Upper lobe of right lung (tissue), 1 donor: ENCODE measurements around the gene DOCK10. TPM values are rescaled to one million over a fixed set of nuclear protein-coding genes. Genes with fewer than 3 reads are reported as not detected.

Source experiments
- ATAC-seq: fragments of 200-7000 bp; cut with Tn5 transposase; one replicate; pipeline ENCODE4 v1.9.1; 2020; ENCODE audit warnings: mild to moderate bottlenecking, moderate library complexity
- DNase-seq: peaks from one replicate; pipeline ENCODE4 v3.0.0-alpha.2; 2020
- H3K27ac ChIP-seq: fragments of 200-600 bp; one replicate; pipeline ENCODE4 v1.8.0; 2022
- H3K27me3 ChIP-seq: fragments of 200-600 bp; one replicate; pipeline ENCODE4 v1.8.0; 2022; ENCODE audit warnings: mild to moderate bottlenecking
- H3K36me3 ChIP-seq: fragments of 200-600 bp; one replicate; pipeline ENCODE4 v1.8.0; 2022
- H3K4me1 ChIP-seq: fragments of 200-600 bp; one replicate; pipeline ENCODE4 v1.8.0; 2022
- H3K4me3 ChIP-seq: fragments of 200-600 bp; one replicate; pipeline ENCODE4 v1.8.0; 2022; ENCODE audit warnings: mild to moderate bottlenecking
- H3K9me3 ChIP-seq: fragments of 200-600 bp; one replicate; pipeline ENCODE4 v1.8.0; 2022
- CTCF ChIP-seq: fragments of 200-600 bp; IDR thresholded peaks from one replicate; pipeline ENCODE4 v1.8.0; 2022; ENCODE audit warnings: antibody characterized with exemption
- intact Hi-C: fragments of 100-400 bp; cut with DNase I; formaldehyde crosslinking; loops from one replicate; pipeline ENCODE4 v1.11.0; 2022
- total RNA-seq: library from RNA; stranded (reverse); fragmentation: NEBNext Ultra II Directional; extraction: Animal tissue kit (Norgen Biotek cat#: 25700); gene quantifications from one replicate; pipeline ENCODE4 v1.2.1, GENCODE V29; 2021
- donor health status: DM: no; HTN: yes; CAD: no; lungs with severe emphysema.

DOCK10 gene
- total RNA-seq, 1 donor from 2014 or later = 35.8 TPM

GRCh38 chr2:225004597-225004996 is 37.7 kb downstream of the DOCK10 start:
- Histone ChIP-seq H3K36me3 (no peaks in the 10 kb centered on the region), H3K27me3 (no peaks in the 10 kb centered on the region), H3K27ac (no peak overlapping the region), H3K4me3 (no peak overlapping the region), H3K4me1 (peaks cover 4% of the 10 kb centered on the region), H3K9me3 (no peaks in the 10 kb centered on the region)
- DNase-seq (no peak), ATAC-seq (peak; percentile 51)
- TF ChIP-seq CTCF = no peak
- intact Hi-C loops = no loop called here

DNA sequence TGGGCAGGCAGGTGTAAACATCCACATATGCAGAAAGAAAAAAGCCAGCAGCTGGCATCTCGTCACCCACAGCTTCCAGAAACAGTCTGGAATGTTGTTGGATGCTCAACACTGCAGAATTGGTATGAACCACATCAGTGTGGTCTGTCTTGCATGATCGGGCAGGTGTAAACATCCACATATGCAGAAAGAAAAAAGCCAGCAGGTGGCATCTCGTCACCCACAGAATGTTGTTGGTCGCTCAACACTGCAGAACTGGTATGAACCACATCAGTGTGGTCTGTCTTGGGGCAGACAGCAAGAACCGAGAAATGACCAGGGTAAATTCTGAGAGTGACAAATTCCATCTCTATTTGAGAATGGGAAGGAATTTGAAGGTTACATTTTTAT is 39.6 kb downstream of the DOCK10 start:
- Histone ChIP-seq H3K4me3 (no peak overlapping the region), H3K27ac (no peak overlapping the region), H3K4me1 (no peaks in the 10 kb centered on the region), H3K36me3 (no peaks in the 10 kb centered on the region), H3K9me3 (no peaks in the 10 kb centered on the region), H3K27me3 (no peaks in the 10 kb centered on the region)
- intact Hi-C loops = no loop called here
- DNase-seq = no peak
- no peak for TF ChIP-seq CTCF
- peak; percentile 35 for ATAC-seq

GRCh38 chr2:225002039-225002655 is 40.1 kb downstream of the DOCK10 start:
- Histone ChIP-seq H3K9me3 (no peaks in the 10 kb centered on the region), H3K4me3 (no peak overlapping the region), H3K4me1 (no peaks in the 10 kb centered on the region), H3K36me3 (no peaks in the 10 kb centered on the region), H3K27ac (no peak overlapping the region), H3K27me3 (no peaks in the 10 kb centered on the region)
- ATAC-seq (peak; percentile 82), DNase-seq (no peak)
- TF ChIP-seq CTCF = peak; percentile 73
- intact Hi-C loops = no loop called here

DNA sequence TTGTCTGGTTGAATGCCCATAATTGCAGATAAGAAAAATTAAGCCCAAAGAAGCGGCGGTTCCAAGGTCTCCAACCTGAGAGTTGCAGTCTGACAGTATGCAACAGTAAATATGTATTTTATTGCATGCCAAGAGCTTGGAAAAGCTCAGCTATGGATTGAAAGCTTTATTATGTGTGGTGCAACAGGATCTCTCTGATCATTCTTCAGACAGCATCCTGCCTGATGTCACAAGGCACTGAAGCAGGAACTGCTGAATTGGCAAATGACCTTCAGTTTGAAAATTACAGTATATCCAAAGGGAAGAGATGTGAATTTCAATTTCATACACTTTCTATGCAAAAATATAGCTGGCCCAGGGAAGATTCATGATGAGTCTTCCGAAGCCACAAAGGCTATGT is 42.5 kb downstream of the DOCK10 start:
- DNase-seq (no peak), ATAC-seq (no peak)
- H3K27ac ChIP-seq = no peak overlapping the region
- intact Hi-C loops = no loop called here
- no peak overlapping the region for H3K4me3 ChIP-seq
- H3K4me1 ChIP-seq = no peaks in the 10 kb centered on the region
- no peaks in the 10 kb centered on the region for H3K27me3 ChIP-seq
- H3K9me3 ChIP-seq = no peaks in the 10 kb centered on the region
- no peaks in the 10 kb centered on the region for H3K36me3 ChIP-seq
- TF ChIP-seq CTCF = no peak

GRCh38 chr2:224999321-224999720 is 42.9 kb downstream of the DOCK10 start:
- H3K27ac ChIP-seq = no peak overlapping the region
- intact Hi-C loops = no loop called here
- no peaks in the 10 kb centered on the region for H3K4me1 ChIP-seq
- TF ChIP-seq CTCF = no peak
- no peak for DNase-seq
- H3K9me3 ChIP-seq = no peaks in the 10 kb centered on the region
- no peaks in the 10 kb centered on the region for H3K27me3 ChIP-seq
- ATAC-seq = no peak
- no peaks in the 10 kb centered on the region for H3K36me3 ChIP-seq
- H3K4me3 ChIP-seq = no peak overlapping the region

DNA sequence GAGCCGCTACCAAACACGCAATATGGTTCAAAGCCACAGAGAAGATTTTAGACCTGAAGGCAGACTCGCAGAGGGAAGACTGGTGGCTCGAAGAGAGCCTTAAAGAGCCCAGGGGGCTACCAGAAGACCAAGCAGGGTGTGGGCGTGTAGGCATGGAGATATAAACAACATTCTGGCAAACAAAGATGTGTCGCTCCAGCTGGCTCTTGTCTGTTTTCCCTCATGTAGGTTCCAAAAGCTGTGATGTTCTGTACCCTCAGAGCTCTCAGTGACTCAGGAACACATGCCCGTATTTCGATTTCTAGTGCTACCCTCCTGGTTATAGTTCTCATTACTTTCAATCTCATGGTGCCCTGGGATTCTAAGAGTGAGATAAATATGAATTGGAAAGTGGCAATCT is 44.5 kb downstream of the DOCK10 start:
- no peaks in the 10 kb centered on the region for H3K27me3 ChIP-seq
- no peaks in the 10 kb centered on the region for H3K4me1 ChIP-seq
- H3K4me3 ChIP-seq = no peak overlapping the region
- no peaks in the 10 kb centered on the region for H3K36me3 ChIP-seq
- no peaks in the 10 kb centered on the region for H3K9me3 ChIP-seq
- intact Hi-C loops = no loop called here
- no peak for TF ChIP-seq CTCF
- no peak overlapping the region for H3K27ac ChIP-seq
- no peak for DNase-seq
- ATAC-seq = no peak
